Hepatocyte (in vitro differentiated cells): ENCODE measurements around the gene SPOCK3.

Source experiments
- CTCF ChIP-seq: fragments of 200-600 bp; sonication (generic); IDR thresholded peaks from 2 replicates; pipeline ENCODE4 v1.5.1; 2016; ENCODE audit warnings: antibody characterized with exemption, mild to moderate bottlenecking; ENCODE audit not compliant: poor library complexity
- EZH2phosphoT487 ChIP-seq: fragments of 200-600 bp; sonication (generic); IDR thresholded peaks from one replicate; pipeline ENCODE4 v1.6.1; 2018; ENCODE audit warnings: antibody characterized with exemption, mild to moderate bottlenecking, low read depth, moderate library complexity; ENCODE audit not compliant: unreplicated experiment, severe bottlenecking

- TF ChIP-seq CTCF (no peak), EZH2phosphoT487 (no peak)
These were observed 146.2 kb downstream of the SPOCK3 start for GRCh38 chr4:167088115-167088514.
